H1 (cell line): Measurements from ENCODE around the gene GDPD5. TPM values are rescaled to one million over a fixed set of nuclear protein-coding genes. Genes with fewer than 3 reads are reported as not detected.

Experiments
- RBBP5 ChIP-seq: IDR thresholded peaks from 2 replicates; pipeline ENCODE4 v1.7.1; 2012; ENCODE audit warnings: low read depth, mild to moderate bottlenecking, inconsistent platforms, low read length, moderate library complexity, borderline replicate concordance
- RNF2 ChIP-seq: fragments of 200-900, 300-1000 bp; sonication (generic); IDR thresholded peaks from 2 replicates; pipeline ENCODE4 v1.7.1; 2016; ENCODE audit warnings: borderline replicate concordance, low read depth, mild to moderate bottlenecking, antibody characterized with exemption, low read length; ENCODE audit not compliant: poor library complexity, severe bottlenecking; ENCODE audit errors: missing control alignments
- YY1 ChIP-seq: IDR thresholded peaks from 2 replicates; pipeline ENCODE4 v1.6.1; 2011; ENCODE audit warnings: low read depth, mild to moderate bottlenecking, low read length
- polyA plus RNA-seq, 7 experiments: library from polyadenylated mRNA; depleted of rRNA in 3 of 7; stranded (reverse) in 5 of 7; unstranded in 2 of 7; fragments of >200 nt in 5 of 7; fragments of 200-250 nt in 2 of 7; gene quantifications; 1 replicate in 5 of 7; 2 replicates in 1 of 7; 4 replicates in 1 of 7; pipeline versions ENCODE4 v1.2.1 to v1.2.3, GENCODE V29; 2011 to 2013; ENCODE audit warnings: missing spikeins in 2 of 7, mixed read lengths in 2 of 7
- total RNA-seq: library from RNA; stranded (reverse); fragmentation: NEBNext Ultra II Directional; extraction: Animal tissue kit (Norgen Biotek cat#: 25700); gene quantifications from 2 replicates; pipeline ENCODE4 v1.2.1, GENCODE V29; 2021

Gene GDPD5
- total and polyA plus RNA-seq, 2 of the 8 experiments (the other 6 are each of a cell fraction or from before 2014, with no cell fraction given): 7.8 to 8.6 TPM

- no peak for TF ChIP-seq RBBP5
- no peak for TF ChIP-seq RNF2
- no peak for TF ChIP-seq YY1
These were observed 16.3 kb upstream of the GDPD5 start (continued) for GRCh38 chr11:75542088-75542438.
